MM.1S (cell line): Measurements from ENCODE around the gene SLC9A3.

ENCODE experiments used
- DNase-seq: peaks from one replicate; pipeline ENCODE4 v3.0.0-alpha.2; 2015
- H2AFZ ChIP-seq: fragments of 300-600 bp; sonication (generic); 2 replicates; pipeline ENCODE4 v1.6.0; 2016; ENCODE audit warnings: antibody characterized with exemption, low read length
- H3F3A ChIP-seq: fragments of 300-600 bp; sonication (generic); 2 replicates; pipeline ENCODE4 v1.6.1; 2016; ENCODE audit warnings: mild to moderate bottlenecking, antibody characterized with exemption, low read length, moderate library complexity, mixed read lengths; ENCODE audit not compliant: insufficient read depth
- H3K27ac ChIP-seq: fragments of 300-600 bp; sonication (generic); 2 replicates; pipeline ENCODE4 v1.5.1; 2016; ENCODE audit warnings: mild to moderate bottlenecking, low read length
- H3K27me3 ChIP-seq: fragments of 300-600 bp; sonication (generic); replicated peaks from 2 replicates; pipeline ENCODE4 v1.6.0; 2016; ENCODE audit warnings: low read length; ENCODE audit not compliant: insufficient read depth
- H3K36me3 ChIP-seq: fragments of 300-600 bp; sonication (generic); replicated peaks from 2 replicates; pipeline ENCODE4 v1.6.1; 2016; ENCODE audit warnings: mild to moderate bottlenecking, low read length, mixed read lengths; ENCODE audit not compliant: insufficient read depth
- H3K4me1 ChIP-seq: fragments of 300-600 bp; sonication (generic); 2 replicates; pipeline ENCODE4 v1.6.1; 2016; ENCODE audit warnings: low read length, mixed read lengths
- H3K4me2 ChIP-seq: fragments of 300-600 bp; sonication (generic); 2 replicates; pipeline ENCODE4 v1.6.0; 2016; ENCODE audit warnings: low read depth, low read length
- H3K4me3 ChIP-seq: fragments of 300-600 bp; sonication (generic); 2 replicates; pipeline ENCODE4 v1.5.1; 2016; ENCODE audit warnings: low read length, mixed read lengths
- H3K79me2 ChIP-seq: fragments of 300-600 bp; sonication (generic); 2 replicates; pipeline ENCODE4 v1.6.1; 2016; ENCODE audit warnings: mixed run types, low read length, mixed read lengths
- H3K9ac ChIP-seq: fragments of 300-600 bp; sonication (generic); 2 replicates; pipeline ENCODE4 v1.6.1; 2016; ENCODE audit warnings: low read length, mixed read lengths
- H3K9me2 ChIP-seq: fragments of 300-600 bp; sonication (generic); replicated peaks from 2 replicates; pipeline ENCODE4 v1.6.1; 2016; ENCODE audit warnings: mild to moderate bottlenecking, low read length, mixed read lengths; ENCODE audit not compliant: insufficient read depth
- H3K9me3 ChIP-seq: fragments of 300-600 bp; sonication (generic); replicated peaks from 2 replicates; pipeline ENCODE4 v1.6.1; 2016; ENCODE audit warnings: mild to moderate bottlenecking, low read length, mixed read lengths; ENCODE audit not compliant: insufficient read depth
- H4K20me1 ChIP-seq: fragments of 300-600 bp; sonication (generic); 2 replicates; pipeline ENCODE4 v1.6.1; 2016; ENCODE audit warnings: mild to moderate bottlenecking, low read length, moderate library complexity, mixed read lengths; ENCODE audit not compliant: insufficient read depth
- EZH2 ChIP-seq: fragments of 300-600 bp; sonication (generic); optimal IDR thresholded peaks from 2 replicates; pipeline ENCODE3; 2017; ENCODE audit warnings: low read depth, mild to moderate bottlenecking, antibody characterized with exemption, low read length, mixed read lengths
- EZH2phosphoT487 ChIP-seq: fragments of 300-600 bp; sonication (generic); IDR thresholded peaks from 2 replicates; pipeline ENCODE4 v1.6.1; 2018; ENCODE audit warnings: antibody characterized with exemption, low read length
- TF ChIP-seq, protein P1 (sequence below): fragments of 300-600 bp; sonication (generic); IDR thresholded peaks from 2 replicates; pipeline ENCODE4 v1.5.1; 2016; ENCODE audit warnings: antibody characterized with exemption, low read length, mixed read lengths

SLC9A3 gene

DNA sequence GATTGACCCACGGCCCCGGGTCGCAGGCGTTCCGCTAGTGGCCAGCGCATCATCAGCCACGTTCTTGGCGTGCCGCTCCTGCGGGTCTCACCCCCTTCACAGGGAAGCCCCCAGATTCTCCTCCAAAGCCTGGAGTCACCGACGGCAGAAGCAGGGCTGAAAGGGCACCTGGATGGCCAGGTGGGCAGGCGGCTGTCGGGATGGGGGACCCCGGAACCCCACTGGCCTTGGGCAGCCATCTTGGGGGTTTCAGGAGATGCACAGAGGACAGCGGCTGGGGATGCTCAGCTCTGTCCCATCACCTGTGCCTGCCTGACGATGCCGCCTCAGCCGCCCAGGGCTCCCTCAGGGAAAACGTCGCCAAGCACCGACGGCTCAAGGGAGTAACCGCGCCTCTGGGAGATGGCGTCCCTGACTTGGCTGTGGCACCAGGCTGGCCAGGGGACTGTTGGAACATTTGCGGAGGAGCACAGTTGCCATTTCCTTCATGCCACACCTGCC is 14.1 kb upstream of the SLC9A3 start:
- Histone ChIP-seq H4K20me1 (no peaks in the 10 kb centered on the region), H3F3A (no peaks in the 10 kb centered on the region), H3K4me1 (peaks cover under 1% of the 10 kb centered on the region; the same call in 1 of the 2 replicates), H3K27ac (no peak overlapping the region), H3K4me2 (no peak overlapping the region), H3K4me3 (no peak overlapping the region), H3K79me2 (no peaks in the 10 kb centered on the region), H3K9me2 (no peaks in the 10 kb centered on the region), H2AFZ (no peak overlapping the region), H3K27me3 (peaks cover 46% of the 10 kb centered on the region), H3K9me3 (no peaks in the 10 kb centered on the region), H3K36me3 (no peaks in the 10 kb centered on the region), H3K9ac (no peak overlapping the region)
- no peak for DNase-seq
- TF ChIP-seq EZH2 (no peak), EZH2phosphoT487 (no peak)
- TF ChIP-seq, protein P1, sequence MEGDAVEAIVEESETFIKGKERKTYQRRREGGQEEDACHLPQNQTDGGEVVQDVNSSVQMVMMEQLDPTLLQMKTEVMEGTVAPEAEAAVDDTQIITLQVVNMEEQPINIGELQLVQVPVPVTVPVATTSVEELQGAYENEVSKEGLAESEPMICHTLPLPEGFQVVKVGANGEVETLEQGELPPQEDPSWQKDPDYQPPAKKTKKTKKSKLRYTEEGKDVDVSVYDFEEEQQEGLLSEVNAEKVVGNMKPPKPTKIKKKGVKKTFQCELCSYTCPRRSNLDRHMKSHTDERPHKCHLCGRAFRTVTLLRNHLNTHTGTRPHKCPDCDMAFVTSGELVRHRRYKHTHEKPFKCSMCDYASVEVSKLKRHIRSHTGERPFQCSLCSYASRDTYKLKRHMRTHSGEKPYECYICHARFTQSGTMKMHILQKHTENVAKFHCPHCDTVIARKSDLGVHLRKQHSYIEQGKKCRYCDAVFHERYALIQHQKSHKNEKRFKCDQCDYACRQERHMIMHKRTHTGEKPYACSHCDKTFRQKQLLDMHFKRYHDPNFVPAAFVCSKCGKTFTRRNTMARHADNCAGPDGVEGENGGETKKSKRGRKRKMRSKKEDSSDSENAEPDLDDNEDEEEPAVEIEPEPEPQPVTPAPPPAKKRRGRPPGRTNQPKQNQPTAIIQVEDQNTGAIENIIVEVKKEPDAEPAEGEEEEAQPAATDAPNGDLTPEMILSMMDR, result no peak

DNA sequence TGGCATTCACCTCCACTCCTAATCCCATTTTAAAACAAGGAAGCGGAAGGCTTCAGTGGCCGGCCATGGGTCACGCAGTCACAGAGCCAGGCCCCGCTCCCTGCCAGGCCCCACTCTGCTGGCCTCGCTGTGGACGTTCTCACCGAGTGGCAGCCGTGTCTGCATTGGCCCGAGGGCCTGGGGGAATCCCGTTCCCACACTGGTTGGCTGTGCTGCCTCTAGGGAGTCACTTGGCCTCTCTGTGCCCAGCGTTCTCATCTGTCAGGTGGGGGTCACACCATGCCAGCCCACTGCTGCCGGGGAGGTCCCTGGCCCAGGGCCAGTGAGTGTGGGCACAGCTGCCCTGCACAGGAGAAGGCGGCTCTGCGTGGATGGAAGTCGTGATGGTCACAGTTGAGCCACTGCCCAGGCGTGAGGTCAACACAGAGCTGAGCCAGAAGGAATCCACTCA is 13.4 kb upstream of the SLC9A3 start:
- Histone ChIP-seq H2AFZ (no peak overlapping the region), H3K4me2 (no peak overlapping the region), H3F3A (no peaks in the 10 kb centered on the region), H3K9ac (no peak overlapping the region), H3K27me3 (peaks cover 50% of the 10 kb centered on the region), H4K20me1 (no peaks in the 10 kb centered on the region), H3K4me1 (no peaks in the 10 kb centered on the region), H3K4me3 (no peak overlapping the region), H3K36me3 (no peaks in the 10 kb centered on the region), H3K9me3 (no peaks in the 10 kb centered on the region), H3K9me2 (no peaks in the 10 kb centered on the region), H3K27ac (no peak overlapping the region), H3K79me2 (no peaks in the 10 kb centered on the region)
- no peak for DNase-seq
- TF ChIP-seq EZH2 (no peak), EZH2phosphoT487 (no peak)
- TF ChIP-seq, protein P1, result no peak

DNA sequence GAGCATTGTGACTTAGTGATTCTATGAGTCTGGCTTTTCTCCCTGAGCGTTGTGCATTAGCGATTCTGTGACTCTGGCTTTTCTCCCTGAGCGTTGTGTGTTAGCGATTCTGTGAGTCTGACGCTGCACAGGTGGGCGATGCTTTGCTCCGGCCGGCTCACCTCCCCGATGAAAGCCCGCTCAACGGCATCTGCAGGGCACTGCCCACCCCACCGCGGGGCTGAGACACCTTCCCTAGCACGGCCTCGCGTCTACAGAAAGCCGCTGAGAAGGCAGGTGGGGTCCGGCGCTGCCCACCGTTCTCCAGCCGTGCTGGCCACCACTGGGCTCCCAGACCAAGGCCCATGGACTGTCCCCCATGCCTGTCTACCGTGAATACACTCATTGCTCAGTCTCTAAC is 12.8 kb upstream of the SLC9A3 start:
- Histone ChIP-seq H3K79me2 (no peaks in the 10 kb centered on the region), H3K4me2 (no peak overlapping the region), H4K20me1 (no peaks in the 10 kb centered on the region), H3K4me3 (no peak overlapping the region), H3K36me3 (no peaks in the 10 kb centered on the region), H2AFZ (no peak overlapping the region), H3K27me3 (peaks cover 50% of the 10 kb centered on the region), H3K9me3 (no peaks in the 10 kb centered on the region), H3K9me2 (no peaks in the 10 kb centered on the region), H3K9ac (no peak overlapping the region), H3K4me1 (no peaks in the 10 kb centered on the region), H3K27ac (no peak overlapping the region), H3F3A (no peaks in the 10 kb centered on the region)
- TF ChIP-seq, protein P1, result no peak
- TF ChIP-seq EZH2, result no peak
- no peak for TF ChIP-seq EZH2phosphoT487
- DNase-seq, result no peak
